KMS-11 (cell line): ENCODE measurements around the gene ASCC1.
"Not testable (repeated sequence)": the region's sequence is repeated elsewhere in the genome, so short reads cannot be mapped to it uniquely, and the experiment has no call there.

Experiments used
- H2AFZ ChIP-seq: fragments of 200-600 bp; sonication (generic); 2 replicates; pipeline ENCODE4 v1.6.1; 2016; ENCODE audit warnings: antibody characterized with exemption, mixed run types, low read depth
- H3K27ac ChIP-seq: fragments of 200-600 bp; sonication (generic); 2 replicates; pipeline ENCODE4 v1.6.1; 2016; ENCODE audit warnings: mild to moderate bottlenecking, mixed run types
- H3K27me3 ChIP-seq: fragments of 200-600 bp; sonication (generic); 2 replicates; pipeline ENCODE4 v1.6.1; 2017; ENCODE audit warnings: mild to moderate bottlenecking, low read depth, mixed run types, moderate library complexity; ENCODE audit not compliant: insufficient read depth
- H3K36me3 ChIP-seq: fragments of 200-600 bp; sonication (generic); 2 replicates; pipeline ENCODE4 v1.6.1; 2017; ENCODE audit warnings: mild to moderate bottlenecking, mixed run types; ENCODE audit not compliant: insufficient read depth
- H3K4me1 ChIP-seq: fragments of 200-600 bp; sonication (generic); 2 replicates; pipeline ENCODE4 v1.6.1; 2016; ENCODE audit warnings: mild to moderate bottlenecking, low read depth, mixed run types; ENCODE audit not compliant: poor library complexity, severe bottlenecking
- H3K4me2 ChIP-seq: fragments of 200-600 bp; sonication (generic); 2 replicates; pipeline ENCODE4 v1.7.0; 2016; ENCODE audit warnings: mild to moderate bottlenecking, mixed run types
- H3K4me3 ChIP-seq: fragments of 200-600 bp; sonication (generic); IDR thresholded peaks from 2 replicates; pipeline ENCODE4 v1.6.1; 2017; ENCODE audit warnings: low read depth, low read length, mixed read lengths; ENCODE audit not compliant: insufficient read depth
- H3K79me2 ChIP-seq: fragments of 200-600 bp; sonication (generic); 2 replicates; pipeline ENCODE4 v1.6.1; 2016; ENCODE audit warnings: low read depth, mixed run types; ENCODE audit not compliant: insufficient read depth
- H3K9ac ChIP-seq: fragments of 200-600 bp; sonication (generic); 2 replicates; pipeline ENCODE4 v1.6.1; 2016; ENCODE audit warnings: mild to moderate bottlenecking, mixed run types
- H4K20me1 ChIP-seq: fragments of 200-600 bp; sonication (generic); 2 replicates; pipeline ENCODE4 v1.6.1; 2016; ENCODE audit warnings: mild to moderate bottlenecking, mixed run types; ENCODE audit not compliant: insufficient read depth
- TF ChIP-seq, protein P1 (sequence below): fragments of 200-600 bp; sonication (generic); conservative IDR thresholded peaks from 2 replicates; pipeline ENCODE4 v1.6.1; 2017; ENCODE audit warnings: low read depth, mild to moderate bottlenecking, antibody characterized with exemption, low read length, moderate library complexity, mixed read lengths

Gene ASCC1

DNA sequence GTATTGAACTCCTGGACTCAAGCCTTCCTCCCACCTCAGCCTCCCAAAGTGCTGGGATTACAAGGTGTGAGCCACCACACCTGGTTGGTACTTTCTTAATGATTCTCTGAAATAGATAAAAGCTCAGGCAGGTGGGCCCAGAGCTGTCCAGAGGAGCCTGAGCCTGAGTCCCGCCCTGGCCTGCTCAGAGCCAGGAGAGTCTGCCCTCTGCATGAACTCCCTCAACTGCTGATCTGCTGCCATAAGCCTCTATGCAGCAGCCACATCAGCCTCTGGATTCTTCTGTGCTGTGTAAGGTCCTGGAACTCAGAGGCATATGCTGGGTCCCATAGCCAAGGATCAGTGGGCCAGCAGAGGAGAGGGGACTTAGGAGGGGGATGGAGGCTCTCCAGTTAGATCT lies 34.6 kb upstream of the ASCC1 start:
- no peaks in the 10 kb centered on the region for H3K79me2 ChIP-seq
- no peak overlapping the region for H2AFZ ChIP-seq
- no peak overlapping the region for H3K27ac ChIP-seq
- H3K4me1 ChIP-seq = peaks cover 85% of the 10 kb centered on the region
- H3K27me3 ChIP-seq = no peaks in the 10 kb centered on the region
- TF ChIP-seq, protein P1, sequence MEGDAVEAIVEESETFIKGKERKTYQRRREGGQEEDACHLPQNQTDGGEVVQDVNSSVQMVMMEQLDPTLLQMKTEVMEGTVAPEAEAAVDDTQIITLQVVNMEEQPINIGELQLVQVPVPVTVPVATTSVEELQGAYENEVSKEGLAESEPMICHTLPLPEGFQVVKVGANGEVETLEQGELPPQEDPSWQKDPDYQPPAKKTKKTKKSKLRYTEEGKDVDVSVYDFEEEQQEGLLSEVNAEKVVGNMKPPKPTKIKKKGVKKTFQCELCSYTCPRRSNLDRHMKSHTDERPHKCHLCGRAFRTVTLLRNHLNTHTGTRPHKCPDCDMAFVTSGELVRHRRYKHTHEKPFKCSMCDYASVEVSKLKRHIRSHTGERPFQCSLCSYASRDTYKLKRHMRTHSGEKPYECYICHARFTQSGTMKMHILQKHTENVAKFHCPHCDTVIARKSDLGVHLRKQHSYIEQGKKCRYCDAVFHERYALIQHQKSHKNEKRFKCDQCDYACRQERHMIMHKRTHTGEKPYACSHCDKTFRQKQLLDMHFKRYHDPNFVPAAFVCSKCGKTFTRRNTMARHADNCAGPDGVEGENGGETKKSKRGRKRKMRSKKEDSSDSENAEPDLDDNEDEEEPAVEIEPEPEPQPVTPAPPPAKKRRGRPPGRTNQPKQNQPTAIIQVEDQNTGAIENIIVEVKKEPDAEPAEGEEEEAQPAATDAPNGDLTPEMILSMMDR = no peak
- no peaks in the 10 kb centered on the region for H3K36me3 ChIP-seq
- no peak overlapping the region for H3K4me3 ChIP-seq
- no peaks in the 10 kb centered on the region for H4K20me1 ChIP-seq
- H3K4me2 ChIP-seq = peak overlapping the region; percentile 0; the same call in 1 of the 2 replicates
- H3K9ac ChIP-seq = no peak overlapping the region

DNA sequence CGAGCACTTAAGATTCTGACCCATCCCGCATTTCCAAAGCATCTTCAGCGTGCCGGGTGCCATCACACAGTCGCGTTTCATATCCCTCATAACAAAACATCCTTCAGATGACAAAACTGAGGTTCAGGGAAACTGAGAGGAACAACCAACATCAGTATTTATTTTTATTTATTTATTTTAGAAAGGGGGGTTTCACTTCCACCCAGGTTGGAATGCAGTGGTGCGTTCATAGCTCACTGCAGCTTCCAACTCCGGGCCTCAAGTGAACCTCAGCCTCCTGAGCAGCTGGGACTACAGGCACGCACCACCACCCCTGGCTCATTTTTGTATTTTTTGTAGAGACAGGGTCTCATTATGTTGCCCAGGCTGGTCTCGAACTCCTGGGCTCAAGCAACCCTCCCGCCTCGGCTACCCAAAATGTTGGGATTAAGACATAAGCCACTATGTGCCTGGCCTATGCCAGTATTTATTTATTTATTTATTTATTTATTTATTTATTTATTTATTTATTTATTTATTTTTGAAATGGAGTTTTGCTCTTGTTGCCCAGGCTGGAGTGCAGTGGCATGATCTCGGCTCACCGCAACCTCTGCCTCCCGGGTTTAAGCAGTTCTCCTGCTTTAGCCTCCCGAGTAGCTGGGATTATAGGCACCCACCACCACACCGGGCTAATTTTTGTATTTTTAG lies 33.2 kb upstream of the ASCC1 start:
- H3K27ac ChIP-seq = peak overlapping the region; percentile 79
- H3K36me3 ChIP-seq, H3K79me2 ChIP-seq, H3K4me3 ChIP-seq, H4K20me1 ChIP-seq, H3K27me3 ChIP-seq: not testable (repeated sequence)
- H3K9ac ChIP-seq = peak overlapping the region; percentile 43; the same call in 1 of the 2 replicates
- H2AFZ ChIP-seq = peak overlapping the region; percentile 51; the same call in 1 of the 2 replicates
- H3K4me1 ChIP-seq = peaks cover 85% of the 10 kb centered on the region
- H3K4me2 ChIP-seq = peak overlapping the region; percentile 91

DNA sequence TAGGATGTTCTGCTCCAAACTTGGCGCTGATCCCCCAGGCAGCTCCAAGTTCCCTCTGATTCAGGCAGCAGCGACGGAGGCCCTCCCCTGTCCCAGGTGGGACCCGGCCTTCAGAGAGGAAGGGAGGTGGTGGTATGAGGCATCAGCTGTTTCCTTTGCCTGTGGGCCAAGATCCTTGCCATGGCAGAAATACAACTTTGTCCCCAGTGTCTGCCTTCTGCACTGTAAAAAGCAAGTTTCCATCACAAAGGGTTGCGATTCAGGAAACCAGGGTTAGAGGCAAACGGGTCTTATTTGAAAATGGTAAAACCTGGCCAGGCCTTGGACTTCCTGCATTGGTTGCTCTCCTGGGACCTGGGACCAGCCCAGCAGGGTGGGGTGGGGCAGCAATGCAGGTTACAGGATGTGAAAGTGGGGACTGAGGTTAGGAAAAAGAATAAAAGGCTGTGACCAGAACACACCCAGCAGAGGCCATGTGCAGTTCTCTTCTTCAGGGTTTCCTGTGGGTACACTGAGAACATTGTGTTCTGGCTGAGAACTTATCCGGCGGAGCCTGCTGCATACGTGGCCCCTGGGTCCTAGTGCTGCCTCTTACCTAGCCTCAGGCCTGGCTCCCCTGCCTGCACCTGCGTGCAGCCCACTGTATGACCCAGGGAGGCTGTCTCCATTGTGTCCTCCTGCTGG lies 32.5 kb upstream of the ASCC1 start:
- Histone ChIP-seq H3K27ac (peak overlapping the region; percentile 79), H3K4me3 (no peak overlapping the region), H3K79me2 (no peaks in the 10 kb centered on the region), H3K27me3 (no peaks in the 10 kb centered on the region), H3K9ac (peak overlapping the region; percentile 43; the same call in 1 of the 2 replicates), H3K36me3 (no peaks in the 10 kb centered on the region), H2AFZ (peak overlapping the region; percentile 51; the same call in 1 of the 2 replicates), H3K4me1 (peaks cover 80% of the 10 kb centered on the region), H4K20me1 (no peaks in the 10 kb centered on the region), H3K4me2 (peak overlapping the region; percentile 91)
- TF ChIP-seq, protein P1 = no peak

DNA sequence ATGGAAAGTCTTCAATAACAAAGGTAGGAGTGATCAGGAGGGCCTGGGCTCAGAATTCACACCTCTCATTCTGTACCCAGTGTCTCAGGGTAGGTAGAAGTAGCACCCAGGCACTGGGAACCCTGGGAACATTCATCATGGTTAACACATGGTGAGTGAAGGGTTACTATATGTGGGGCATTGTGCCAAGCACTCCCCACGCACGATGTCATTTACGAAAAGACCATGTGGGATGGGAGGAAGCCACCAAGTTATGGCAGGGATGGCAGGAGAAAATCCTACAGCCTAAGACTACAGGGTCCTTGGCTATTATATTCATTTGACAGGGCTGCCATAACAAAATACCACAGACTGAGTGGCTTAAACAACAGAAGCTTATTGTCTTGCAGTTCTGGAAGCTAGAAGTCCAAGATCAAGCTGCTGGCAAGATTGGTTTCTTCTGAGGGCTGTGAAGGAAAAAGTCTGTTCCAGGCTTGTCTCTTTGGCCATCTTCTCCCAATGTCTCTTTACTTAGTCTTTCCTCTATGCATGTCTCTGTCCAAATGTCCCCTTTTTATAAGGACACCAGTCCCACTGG lies 30.0 kb upstream of the ASCC1 start:
- H4K20me1 ChIP-seq = no peaks in the 10 kb centered on the region
- H3K36me3 ChIP-seq = no peaks in the 10 kb centered on the region
- H2AFZ ChIP-seq = no peak overlapping the region
- H3K4me3 ChIP-seq = no peak overlapping the region
- no peak overlapping the region for H3K9ac ChIP-seq
- H3K4me1 ChIP-seq = peaks cover 70% of the 10 kb centered on the region
- no peak overlapping the region for H3K27ac ChIP-seq
- peak overlapping the region; percentile 5; the same call in 1 of the 2 replicates for H3K4me2 ChIP-seq
- no peaks in the 10 kb centered on the region for H3K79me2 ChIP-seq
- TF ChIP-seq, protein P1 = no peak
- no peaks in the 10 kb centered on the region for H3K27me3 ChIP-seq
